ENCODE results near the gene ZC3H6.

DNA sequence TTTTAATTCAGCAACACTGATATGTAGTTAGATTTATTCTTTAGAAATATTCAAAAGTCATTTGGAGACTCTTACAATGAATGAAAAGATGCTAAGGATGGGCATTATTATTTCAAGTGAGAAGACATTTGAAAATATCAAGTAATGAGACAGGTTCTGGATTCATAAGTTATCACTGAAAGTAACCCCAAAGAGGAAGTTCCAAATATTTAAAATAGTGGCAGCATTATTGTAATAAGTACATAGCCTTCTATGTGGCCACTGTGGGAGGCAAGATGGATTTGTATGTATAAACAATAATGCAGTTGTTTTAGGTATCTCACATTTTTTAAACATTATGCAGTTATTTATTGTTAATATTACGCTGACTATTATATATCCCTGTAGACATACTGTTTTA is 29.7 kb downstream of the ZC3H6 start:
- TF ChIP-seq, protein P1, sequence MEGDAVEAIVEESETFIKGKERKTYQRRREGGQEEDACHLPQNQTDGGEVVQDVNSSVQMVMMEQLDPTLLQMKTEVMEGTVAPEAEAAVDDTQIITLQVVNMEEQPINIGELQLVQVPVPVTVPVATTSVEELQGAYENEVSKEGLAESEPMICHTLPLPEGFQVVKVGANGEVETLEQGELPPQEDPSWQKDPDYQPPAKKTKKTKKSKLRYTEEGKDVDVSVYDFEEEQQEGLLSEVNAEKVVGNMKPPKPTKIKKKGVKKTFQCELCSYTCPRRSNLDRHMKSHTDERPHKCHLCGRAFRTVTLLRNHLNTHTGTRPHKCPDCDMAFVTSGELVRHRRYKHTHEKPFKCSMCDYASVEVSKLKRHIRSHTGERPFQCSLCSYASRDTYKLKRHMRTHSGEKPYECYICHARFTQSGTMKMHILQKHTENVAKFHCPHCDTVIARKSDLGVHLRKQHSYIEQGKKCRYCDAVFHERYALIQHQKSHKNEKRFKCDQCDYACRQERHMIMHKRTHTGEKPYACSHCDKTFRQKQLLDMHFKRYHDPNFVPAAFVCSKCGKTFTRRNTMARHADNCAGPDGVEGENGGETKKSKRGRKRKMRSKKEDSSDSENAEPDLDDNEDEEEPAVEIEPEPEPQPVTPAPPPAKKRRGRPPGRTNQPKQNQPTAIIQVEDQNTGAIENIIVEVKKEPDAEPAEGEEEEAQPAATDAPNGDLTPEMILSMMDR (CRISPR knock-in tag; IDR thresholded peaks at IDR 0.05): no peak
- TF ChIP-seq, protein P2, sequence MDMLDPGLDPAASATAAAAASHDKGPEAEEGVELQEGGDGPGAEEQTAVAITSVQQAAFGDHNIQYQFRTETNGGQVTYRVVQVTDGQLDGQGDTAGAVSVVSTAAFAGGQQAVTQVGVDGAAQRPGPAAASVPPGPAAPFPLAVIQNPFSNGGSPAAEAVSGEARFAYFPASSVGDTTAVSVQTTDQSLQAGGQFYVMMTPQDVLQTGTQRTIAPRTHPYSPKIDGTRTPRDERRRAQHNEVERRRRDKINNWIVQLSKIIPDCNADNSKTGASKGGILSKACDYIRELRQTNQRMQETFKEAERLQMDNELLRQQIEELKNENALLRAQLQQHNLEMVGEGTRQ (IDR thresholded peaks at IDR 0.05; ENCODE audit: low read depth, low read length): no peak
- TF ChIP-seq, protein P2 (CRISPR knock-in tag; IDR thresholded peaks at IDR 0.05; ENCODE audit: borderline replicate concordance): no peak
- TF ChIP-seq ZNF792 (CRISPR knock-in tag; IDR thresholded peaks at IDR 0.05): no peak
- no peak for TF ChIP-seq MZF1 (CRISPR knock-in tag; IDR thresholded peaks at IDR 0.05; ENCODE audit: borderline replicate concordance)
- no peak for TF ChIP-seq ELF1 (CRISPR knock-in tag; IDR thresholded peaks at IDR 0.05)
- TF ChIP-seq ZUFSP (CRISPR knock-in tag; IDR thresholded peaks at IDR 0.05; ENCODE audit: borderline replicate concordance): no peak
- TF ChIP-seq CEBPB (IDR thresholded peaks at IDR 0.05; ENCODE audit: borderline replicate concordance, low read depth, low read length): no peak
- TF ChIP-seq MYNN (CRISPR knock-in tag; IDR thresholded peaks at IDR 0.05; ENCODE audit: low read depth): no peak
- no peak for TF ChIP-seq POLR2A (IDR thresholded peaks at IDR 0.05; ENCODE audit: insufficient read depth in 1 of 2, low read depth in 2 of 2, low read length in 2 of 2)
- no peak for TF ChIP-seq NFE2L1 (CRISPR knock-in tag; IDR thresholded peaks at IDR 0.05; ENCODE audit: borderline replicate concordance)
